DOHH2 (cell line): ENCODE data around the gene SPIRE2.

Experiments
- CTCF ChIP-seq: fragments of 200-600 bp; sonication (generic); IDR thresholded peaks from one replicate; pipeline ENCODE4 v1.5.1; 2014; ENCODE audit warnings: antibody characterized with exemption, mild to moderate bottlenecking, low read depth, low read length; ENCODE audit not compliant: poor library complexity, severe bottlenecking
- EZH2phosphoT487 ChIP-seq: fragments of 200-600 bp; sonication (generic); IDR thresholded peaks from 2 replicates; pipeline ENCODE4 v1.6.1; 2017; ENCODE audit warnings: borderline replicate concordance, mild to moderate bottlenecking, antibody characterized with exemption, low read length, moderate library complexity, mixed read lengths

DNA sequence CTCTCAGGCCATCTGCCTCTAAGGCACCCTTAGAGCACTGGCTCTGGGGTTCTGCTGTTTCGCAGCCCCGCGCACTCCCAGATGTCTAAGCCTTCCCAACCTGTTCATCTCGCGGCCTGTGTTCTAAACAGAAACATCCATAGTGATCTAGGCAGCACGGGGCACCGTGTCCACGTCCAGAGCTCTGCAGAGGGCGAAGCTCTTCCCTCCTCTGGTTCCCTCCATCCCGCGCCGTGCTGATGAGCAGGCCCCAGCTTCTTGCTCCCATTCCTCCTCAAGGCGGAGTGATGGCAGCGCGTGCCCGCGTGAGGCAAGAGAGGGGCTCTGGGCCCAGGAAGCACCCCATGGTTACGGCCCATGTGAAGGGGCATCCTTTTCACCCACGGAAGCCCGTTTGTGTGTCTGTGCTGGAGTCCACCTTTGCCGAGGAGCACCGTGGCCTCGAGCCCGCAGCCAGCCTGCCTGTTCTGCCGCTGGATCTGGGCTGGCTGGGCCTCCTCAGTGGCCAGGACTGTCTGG, 3.6 kb downstream of the SPIRE2 start:
- TF ChIP-seq CTCF, result no peak
- no peak for TF ChIP-seq EZH2phosphoT487
